Hepatocyte (in vitro differentiated cells): ENCODE results near the gene DGKD. TPM values are rescaled to one million over a fixed set of nuclear protein-coding genes. Genes with fewer than 3 reads are reported as not detected.

Experiments
- DNase-seq: peaks from one replicate; pipeline ENCODE4 v3.0.0-alpha.2; 2016; ENCODE audit warnings: low spot score
- H2AFZ ChIP-seq: fragments of 200-600 bp; sonication (generic); 2 replicates; pipeline ENCODE4 v1.6.0; 2016; ENCODE audit warnings: antibody characterized with exemption, mild to moderate bottlenecking
- H3K27ac ChIP-seq: fragments of 200-600 bp; sonication (generic); 2 replicates; pipeline ENCODE4 v1.5.1; 2016; ENCODE audit warnings: mild to moderate bottlenecking
- H3K27me3 ChIP-seq: fragments of 200-600 bp; sonication (generic); 2 replicates; pipeline ENCODE4 v1.6.1; 2016
- H3K36me3 ChIP-seq: fragments of 200-600 bp; sonication (generic); replicated peaks from 2 replicates; pipeline ENCODE4 v1.5.1; 2016; ENCODE audit warnings: low read depth; ENCODE audit not compliant: insufficient read depth
- H3K4me1 ChIP-seq: fragments of 200-600 bp; sonication (generic); 2 replicates; pipeline ENCODE4 v1.5.1; 2016; ENCODE audit warnings: mild to moderate bottlenecking, moderate library complexity; ENCODE audit not compliant: insufficient read depth
- H3K4me2 ChIP-seq: fragments of 200-600 bp; sonication (generic); 2 replicates; pipeline ENCODE4 v1.6.0; 2016
- H3K4me3 ChIP-seq: fragments of 200-600 bp; sonication (generic); 2 replicates; pipeline ENCODE4 v1.5.1; 2016; ENCODE audit warnings: mild to moderate bottlenecking
- H3K79me2 ChIP-seq: fragments of 200-600 bp; sonication (generic); 2 replicates; pipeline ENCODE4 v1.6.0; 2017; ENCODE audit warnings: mild to moderate bottlenecking
- H3K9me2 ChIP-seq: fragments of 200-600 bp; sonication (generic); replicated peaks from 2 replicates; pipeline ENCODE4 v1.6.0; 2017; ENCODE audit warnings: mild to moderate bottlenecking; ENCODE audit not compliant: insufficient read depth
- H3K9me3 ChIP-seq: fragments of 200-600 bp; sonication (generic); 2 replicates; pipeline ENCODE4 v1.5.1; 2016; ENCODE audit warnings: low read depth, mild to moderate bottlenecking
- H4K20me1 ChIP-seq: fragments of 200-600 bp; sonication (generic); 2 replicates; pipeline ENCODE4 v1.6.0; 2016; ENCODE audit warnings: mild to moderate bottlenecking; ENCODE audit not compliant: insufficient read depth, poor library complexity, severe bottlenecking
- CTCF ChIP-seq: fragments of 200-600 bp; sonication (generic); IDR thresholded peaks from 2 replicates; pipeline ENCODE4 v1.5.1; 2016; ENCODE audit warnings: antibody characterized with exemption, mild to moderate bottlenecking; ENCODE audit not compliant: poor library complexity
- EZH2 ChIP-seq: fragments of 200-600 bp; sonication (generic); IDR thresholded peaks from 2 replicates; pipeline ENCODE4 v1.6.1; 2016; ENCODE audit warnings: antibody characterized with exemption, mild to moderate bottlenecking, borderline replicate concordance
- EZH2phosphoT487 ChIP-seq: fragments of 200-600 bp; sonication (generic); IDR thresholded peaks from one replicate; pipeline ENCODE4 v1.6.1; 2018; ENCODE audit warnings: antibody characterized with exemption, mild to moderate bottlenecking, low read depth, moderate library complexity; ENCODE audit not compliant: unreplicated experiment, severe bottlenecking
- WGBS: methylation state at CpG from one replicate; pipeline ENCODE4 v1.1.6; 2016; ENCODE audit warnings: low lambda C conversion rate; ENCODE audit errors: missing lambda C conversion rate; 5-methylcytosine and 5-hydroxymethylcytosine counted together
- polyA plus RNA-seq: library from polyadenylated mRNA; unstranded; fragments of >200 nt; fragmentation: Nextera tagmentation; extraction: Ambion mirVana; gene quantifications from 2 replicates; pipeline ENCODE4 v1.2.1, GENCODE V29; 2016
- total RNA-seq: library from RNA; depleted of rRNA; stranded (reverse); fragments of >200 nt; gene quantifications from 2 replicates; pipeline ENCODE4 v1.2.3, GENCODE V29; 2014

Gene DGKD
- total and polyA plus RNA-seq, 2 experiments from 2014 or later: 14.2 to 14.3 TPM

- Histone ChIP-seq H4K20me1 (no peaks in the 10 kb centered on the region), H3K9me3 (no peaks in the 10 kb centered on the region), H3K4me2 (no peak overlapping the region), H2AFZ (no peak overlapping the region), H3K4me3 (no peak overlapping the region), H3K4me1 (no peaks in the 10 kb centered on the region), H3K27ac (no peak overlapping the region), H3K79me2 (no peaks in the 10 kb centered on the region), H3K36me3 (no peaks in the 10 kb centered on the region), H3K27me3 (no peaks in the 10 kb centered on the region), H3K9me2 (no peaks in the 10 kb centered on the region)
- WGBS: 97% methylated on average over 4 of the region's 4 CpGs
- TF ChIP-seq CTCF: no peak
- TF ChIP-seq EZH2phosphoT487: no peak
- no peak for TF ChIP-seq EZH2
- DNase-seq: no peak
Measured at GRCh38 chr2:233442028-233442310, 87.7 kb downstream of the DGKD start.

- Histone ChIP-seq H3K4me1 (no peaks in the 10 kb centered on the region), H4K20me1 (no peaks in the 10 kb centered on the region), H3K27me3 (no peaks in the 10 kb centered on the region), H3K4me3 (no peak overlapping the region), H3K36me3 (no peaks in the 10 kb centered on the region), H2AFZ (no peak overlapping the region), H3K27ac (no peak overlapping the region), H3K9me3 (no peaks in the 10 kb centered on the region), H3K9me2 (no peaks in the 10 kb centered on the region), H3K4me2 (no peak overlapping the region), H3K79me2 (no peaks in the 10 kb centered on the region)
- 66% methylated on average over 18 of the region's 18 CpGs for WGBS
- DNase-seq: peak; percentile 90
- TF ChIP-seq EZH2phosphoT487 (no peak), EZH2 (no peak), CTCF (peak; percentile 84)
Measured at GRCh38 chr2:233443511-233444183, 89.4 kb downstream of the DGKD start.

- no peak overlapping the region for H3K27ac ChIP-seq
- DNase-seq: no peak
- TF ChIP-seq CTCF (no peak), EZH2 (no peak), EZH2phosphoT487 (no peak)
- no peak overlapping the region for H3K4me2 ChIP-seq
- no peak overlapping the region for H3K4me3 ChIP-seq
- H3K79me2 ChIP-seq: no peaks in the 10 kb centered on the region
- no peaks in the 10 kb centered on the region for H3K4me1 ChIP-seq
- H3K27me3 ChIP-seq: no peaks in the 10 kb centered on the region
- WGBS: 97% methylated on average over 11 of the region's 11 CpGs
- no peaks in the 10 kb centered on the region for H3K36me3 ChIP-seq
- H3K9me2 ChIP-seq: no peaks in the 10 kb centered on the region
- no peaks in the 10 kb centered on the region for H3K9me3 ChIP-seq
- no peaks in the 10 kb centered on the region for H4K20me1 ChIP-seq
- H2AFZ ChIP-seq: no peak overlapping the region
Measured at GRCh38 chr2:233444501-233444900, 90.2 kb downstream of the DGKD start.
